Retinal pigment epithelial cell (primary cell): Measurements from ENCODE around the gene STX16.

Experiments used
- DNase-seq: peaks from one replicate; pipeline ENCODE4 v3.0.0-alpha.2; 2010; ENCODE audit warnings: low read depth
- H3K4me3 ChIP-seq: 2 replicates; pipeline ENCODE4 v1.5.1; 2011; ENCODE audit warnings: mild to moderate bottlenecking, low read length, control low read depth, moderate library complexity
- CTCF ChIP-seq: conservative IDR thresholded peaks from 2 replicates; pipeline ENCODE4 v1.5.1; 2011; ENCODE audit warnings: low read depth, low read length, control low read depth, inconsistent platforms

STX16 gene

GRCh38 chr20:58657262-58657661 is 6.2 kb downstream of the STX16 start:
- no peak for DNase-seq
- TF ChIP-seq CTCF: no peak

GRCh38 chr20:58657986-58658385 is 6.9 kb downstream of the STX16 start:
- no peak for DNase-seq
- TF ChIP-seq CTCF: no peak
- no peak overlapping the region for H3K4me3 ChIP-seq

More at GRCh38 chr20:58657262-58657661, 6.2 kb downstream of the STX16 start:
- no peak overlapping the region for H3K4me3 ChIP-seq

- no peak for TF ChIP-seq CTCF
- H3K4me3 ChIP-seq: no peak overlapping the region
- DNase-seq: no peak
These were observed 7.7 kb downstream of the STX16 start for GRCh38 chr20:58658760-58659159.

- no peak overlapping the region for H3K4me3 ChIP-seq
- TF ChIP-seq CTCF: no peak
- no peak for DNase-seq
These were observed 8.8 kb downstream of the STX16 start for GRCh38 chr20:58659841-58660240.

- TF ChIP-seq CTCF: no peak
- H3K4me3 ChIP-seq: no peak overlapping the region
- no peak for DNase-seq
These were observed 9.9 kb downstream of the STX16 start for GRCh38 chr20:58660855-58661597.

GRCh38 chr20:58661598-58662473 is 10.8 kb downstream of the STX16 start:
- DNase-seq: no peak
- TF ChIP-seq CTCF: no peak
- no peak overlapping the region for H3K4me3 ChIP-seq
